NCI-H1417 treated with DMSO at 0.1 percent for 48 hours (cell line): ENCODE results near the gene DCLK2.
A peak's percentile ranks its signal among the peaks of the same experiment; 100 is the strongest.

Source experiments
- DNase-seq: peaks from one replicate; lab custom pipeline; 2025; lab: John Stamatoyannopoulos, UW

The DCLK2 gene

GRCh38 chr4:150209140-150209829 lies 131.0 kb downstream of the DCLK2 start:
- no peak for DNase-seq

DNA sequence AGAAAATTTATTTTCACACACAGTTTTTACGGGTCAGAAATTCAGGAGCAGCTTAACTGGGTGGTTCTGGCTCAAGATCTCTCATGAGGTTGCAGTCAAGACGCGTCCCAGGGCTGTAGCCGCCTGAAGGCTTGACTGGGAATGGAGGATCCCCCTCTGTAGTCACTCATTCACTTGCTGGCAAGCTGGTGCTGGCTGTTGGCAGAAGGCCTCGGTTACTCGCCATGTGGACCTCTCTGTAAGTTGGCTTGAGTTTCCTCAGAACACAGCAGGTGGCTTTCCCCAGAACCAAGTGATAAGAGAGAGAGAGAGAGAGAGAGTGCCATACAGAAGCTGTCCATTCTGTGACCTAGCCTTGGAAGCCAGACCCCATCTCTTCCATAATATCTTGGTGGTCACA lies 132.8 kb downstream of the DCLK2 start:
- no peak for DNase-seq

- no peak for DNase-seq
These were observed 133.7 kb downstream of the DCLK2 start for GRCh38 chr4:150211799-150212445.

GRCh38 chr4:150212485-150212884 lies 134.2 kb downstream of the DCLK2 start:
- DNase-seq = no peak

- DNase-seq = no peak
These were observed 134.7 kb downstream of the DCLK2 start for GRCh38 chr4:150212927-150213326.

GRCh38 chr4:150215601-150216000 lies 137.4 kb downstream of the DCLK2 start:
- DNase-seq = no peak

- no peak for DNase-seq
These were observed 138.5 kb downstream of the DCLK2 start for GRCh38 chr4:150216726-150217125.

DNA sequence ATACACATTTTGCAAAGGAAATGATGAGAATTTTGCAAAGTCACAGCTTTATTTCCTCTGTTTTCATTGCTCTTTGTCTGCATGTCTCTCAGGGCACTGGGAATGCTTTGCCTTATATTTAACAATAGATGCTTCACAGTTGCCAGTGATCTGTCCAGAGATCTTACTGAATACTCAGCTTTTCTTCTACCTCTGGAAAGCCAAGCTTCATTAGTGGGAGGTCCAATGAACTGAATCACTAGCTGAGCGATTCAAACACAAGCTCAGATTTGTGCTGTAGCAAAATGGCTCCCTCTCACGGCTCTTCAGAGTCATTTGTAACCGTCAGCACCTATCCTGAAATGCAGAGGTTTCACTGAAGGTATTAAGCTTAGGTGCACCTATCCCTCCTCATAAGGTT lies 138.9 kb downstream of the DCLK2 start:
- DNase-seq = no peak

- peak; percentile 68 for DNase-seq
These were observed 139.6 kb downstream of the DCLK2 start for GRCh38 chr4:150217808-150218207.

DNA sequence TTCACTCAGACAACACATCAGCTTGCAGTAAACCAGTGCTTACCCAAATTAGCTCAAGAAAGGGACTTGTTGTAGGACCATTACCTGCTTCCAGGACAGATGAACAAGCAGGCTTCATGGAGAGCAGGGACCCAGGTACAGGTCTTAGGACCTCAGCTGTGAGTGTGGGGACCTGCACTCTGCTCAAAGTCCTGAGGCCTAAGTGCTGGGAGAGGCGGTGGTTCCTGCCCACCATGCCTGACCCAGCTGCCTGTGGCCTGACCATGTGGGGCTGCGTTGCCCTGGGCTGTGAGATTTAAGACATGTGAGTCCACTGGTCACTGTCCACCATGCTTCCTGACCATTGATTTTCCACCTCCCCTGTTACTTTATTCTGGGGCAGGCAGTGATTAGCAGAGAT lies 140.2 kb downstream of the DCLK2 start:
- no peak for DNase-seq

DNA sequence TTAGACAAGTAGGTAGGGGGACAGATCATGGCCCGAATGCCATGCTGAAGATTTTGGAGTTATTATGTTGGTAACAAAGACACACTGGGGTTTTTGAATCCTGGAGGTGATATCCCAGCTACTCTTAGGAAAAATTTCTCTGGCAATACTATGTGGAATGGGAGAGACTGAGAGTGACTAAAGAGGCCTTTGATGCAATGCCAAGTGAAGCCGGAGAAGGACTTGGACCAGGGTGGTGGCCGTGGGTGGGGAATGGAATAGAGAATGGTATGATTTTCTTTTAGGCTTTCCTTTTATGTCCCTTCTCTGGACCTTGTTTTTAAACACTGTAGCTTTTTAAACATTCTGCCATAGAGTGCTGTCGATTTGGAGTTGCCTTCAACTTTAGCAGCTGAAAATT lies 141.6 kb downstream of the DCLK2 start:
- no peak for DNase-seq

DNA sequence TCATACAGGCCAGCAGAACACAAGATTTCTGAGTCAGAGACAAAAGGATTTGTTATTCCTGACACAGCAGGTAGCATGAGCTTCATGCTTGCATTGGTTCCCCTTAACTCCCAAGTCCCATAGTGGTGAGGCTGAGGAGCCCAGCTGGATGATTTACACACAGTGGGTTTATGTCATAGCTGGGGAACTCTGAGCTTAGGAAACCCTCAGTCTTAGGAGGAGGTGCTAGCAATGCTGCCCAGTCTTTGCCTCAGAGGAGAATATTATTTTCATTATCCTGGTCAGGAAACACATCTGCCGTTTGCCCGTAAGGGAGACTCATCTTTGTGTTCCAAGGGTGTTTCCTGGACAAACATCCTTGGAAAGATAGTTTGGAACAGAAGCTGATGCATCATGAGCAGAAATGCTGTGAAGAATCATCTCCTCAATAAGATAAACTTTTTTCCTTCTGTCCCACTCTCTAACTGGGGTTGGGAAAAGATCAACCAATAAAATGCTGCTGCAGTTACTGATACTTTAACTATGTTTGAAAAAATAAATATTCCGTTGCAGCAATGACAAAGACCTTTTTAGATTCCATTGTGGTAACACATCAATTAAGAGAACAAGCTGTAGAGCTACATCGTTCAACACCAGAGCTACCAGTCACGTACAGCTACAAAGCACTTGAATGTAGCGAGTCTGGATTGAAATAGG lies 146.8 kb downstream of the DCLK2 start:
- no peak for DNase-seq

- no peak for DNase-seq
These were observed 151.3 kb downstream of the DCLK2 start for GRCh38 chr4:150229520-150229919.

DNA sequence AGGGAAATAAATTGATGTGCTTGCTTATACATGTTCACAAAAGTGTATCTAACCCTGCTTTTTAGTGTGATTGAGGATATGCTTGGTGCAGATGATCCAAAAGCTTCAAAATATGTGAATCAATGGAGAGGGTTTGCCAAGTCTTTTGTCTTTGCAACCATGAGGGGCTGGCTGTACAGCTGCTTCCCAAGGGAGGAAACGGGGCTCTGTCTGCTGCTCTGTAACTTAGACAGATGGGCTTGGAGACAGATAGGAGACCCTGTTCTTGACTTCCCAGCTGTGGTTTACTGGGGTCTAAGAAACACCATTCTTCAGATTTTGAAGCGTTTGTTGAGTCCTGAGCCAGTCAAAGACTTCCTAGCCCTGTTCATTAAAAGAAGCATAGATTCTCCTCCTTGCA lies 152.3 kb downstream of the DCLK2 start:
- DNase-seq = no peak

GRCh38 chr4:150231107-150231770 lies 153.0 kb downstream of the DCLK2 start:
- DNase-seq = no peak

DNA sequence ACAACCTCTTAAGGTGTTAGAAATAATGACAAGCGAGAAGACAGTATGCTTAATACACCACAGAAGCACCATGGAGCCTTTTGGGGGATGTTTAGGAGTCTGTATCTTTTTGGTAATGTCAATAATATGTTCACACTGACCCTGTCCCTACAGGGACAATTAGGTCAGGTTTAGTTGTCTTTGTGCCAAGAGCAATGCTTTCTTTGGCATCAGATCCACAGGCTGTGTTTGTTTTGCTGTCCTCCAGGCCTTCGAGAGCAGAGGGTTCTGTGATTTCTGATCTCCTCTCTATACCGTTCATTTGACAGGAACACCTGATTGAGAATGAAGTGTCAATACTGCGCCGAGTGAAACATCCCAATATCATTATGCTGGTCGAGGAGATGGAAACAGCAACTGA lies 153.8 kb downstream of the DCLK2 start:
- DNase-seq = no peak

- no peak for DNase-seq
These were observed 156.0 kb downstream of the DCLK2 start for GRCh38 chr4:150234246-150234645.

DNA sequence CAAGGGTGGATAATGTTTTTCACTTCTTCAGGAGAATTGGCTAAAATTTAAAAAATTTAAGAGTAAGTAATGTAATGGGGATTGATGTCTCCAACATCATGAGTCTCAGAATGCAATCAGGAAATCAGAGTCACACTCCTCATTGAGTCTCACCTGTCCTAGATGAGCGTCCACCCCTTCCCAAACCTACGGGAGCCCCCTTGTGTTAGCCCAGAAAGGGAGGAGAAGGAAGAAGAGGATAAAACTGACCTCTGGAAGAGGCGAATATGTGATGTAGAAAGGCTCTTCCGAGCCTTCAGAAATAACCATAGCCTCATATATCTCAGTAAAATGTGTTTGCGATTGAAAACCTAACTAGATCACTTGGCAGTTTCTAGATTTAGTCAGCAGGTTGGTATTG lies 157.1 kb downstream of the DCLK2 start:
- DNase-seq = no peak

GRCh38 chr4:150235808-150236271 lies 157.6 kb downstream of the DCLK2 start:
- no peak for DNase-seq

- DNase-seq = no peak
These were observed 158.4 kb downstream of the DCLK2 start for GRCh38 chr4:150236626-150237025.

- no peak for DNase-seq
These were observed 159.0 kb downstream of the DCLK2 start for GRCh38 chr4:150237110-150237872.

GRCh38 chr4:150238591-150238990 lies 160.3 kb downstream of the DCLK2 start:
- no peak for DNase-seq
